Activated CD8-positive, alpha-beta T cell treated with anti-CD3 and anti-CD28 coated beads for 36 hours (primary cell): Measurements from ENCODE around the gene HS6ST1. TPM values are rescaled to one million over a fixed set of nuclear protein-coding genes. Genes with fewer than 3 reads are reported as not detected.

Source experiments
- ATAC-seq: fragments of 200-7000 bp; cut with Tn5 transposase; one replicate; pipeline ENCODE4 v1.10.0; 2021; ENCODE audit warnings: mild to moderate bottlenecking, moderate library complexity
- CTCF ChIA-PET: fragments of 350-600 bp; sonication (Branson Sonifier 250); formaldehyde crosslinking; loops from one replicate; lab custom pipeline; 2021; ENCODE audit warnings: antibody characterized with exemption; lab: Charles Lee
- POLR2A ChIA-PET: fragments of 350-600 bp; sonication (Branson Sonifier 250); formaldehyde crosslinking; loops from one replicate; lab custom pipeline; 2021; ENCODE audit warnings: antibody characterized with exemption; lab: Charles Lee
- DNase-seq: peaks from one replicate; pipeline ENCODE4 v3.0.0-alpha.2; 2020
- H3K27ac Mint-ChIP-seq: one replicate; pipeline ENCODE4 v1.8.0; 2021; ENCODE audit warnings: mild to moderate bottlenecking, mixed read lengths
- H3K27me3 Mint-ChIP-seq: one replicate; pipeline ENCODE4 v1.8.0; 2021; ENCODE audit warnings: mixed read lengths
- H3K36me3 Mint-ChIP-seq: one replicate; pipeline ENCODE4 v1.8.0; 2021; ENCODE audit warnings: low read depth, mixed read lengths
- H3K4me1 Mint-ChIP-seq: one replicate; pipeline ENCODE4 v1.8.0; 2021; ENCODE audit warnings: low read depth, mixed read lengths
- H3K4me3 Mint-ChIP-seq: one replicate; pipeline ENCODE4 v1.8.0; 2021; ENCODE audit warnings: mild to moderate bottlenecking, moderate library complexity, mixed read lengths
- H3K9me3 Mint-ChIP-seq: one replicate; pipeline ENCODE4 v1.8.0; 2021; ENCODE audit warnings: mixed read lengths
- CTCF ChIP-seq: fragments of 200-600 bp; IDR thresholded peaks from one replicate; pipeline ENCODE4 v1.8.0; 2022; ENCODE audit warnings: antibody characterized with exemption, mild to moderate bottlenecking
- intact Hi-C: fragments of 100-400 bp; cut with micrococcal nuclease; formaldehyde crosslinking; loops from one replicate; pipeline ENCODE4 v1.10.0; 2022
- total RNA-seq, 2 experiments: library from RNA; stranded (reverse); gene quantifications; one replicate each; pipeline ENCODE4 v1.2.3, GENCODE V29; 2021

Gene HS6ST1
- total RNA-seq, 2 experiments from 2014 or later = 12.5 to 13.0 TPM

GRCh38 chr2:128289439-128289838 lies 29.2 kb downstream of the HS6ST1 start:
- ATAC-seq (no peak), DNase-seq (no peak)
- no peak for TF ChIP-seq CTCF
- Mint-ChIP-seq H3K27me3 (no peaks in the 10 kb centered on the region), H3K27ac (no peak overlapping the region), H3K9me3 (no peaks in the 10 kb centered on the region), H3K4me3 (no peak overlapping the region), H3K4me1 (no peaks in the 10 kb centered on the region), H3K36me3 (no peaks in the 10 kb centered on the region)
- ChIA-PET POLR2A (no interaction called here), CTCF (no interaction called here)
- intact Hi-C loops = no loop called here

GRCh38 chr2:128288781-128289180 lies 29.9 kb downstream of the HS6ST1 start:
- no peak for DNase-seq
- CTCF ChIA-PET = no interaction called here
- H3K9me3 Mint-ChIP-seq = no peaks in the 10 kb centered on the region
- no peak overlapping the region for H3K27ac Mint-ChIP-seq
- intact Hi-C loops = no loop called here
- TF ChIP-seq CTCF = no peak
- POLR2A ChIA-PET = no interaction called here
- no peak for ATAC-seq
- no peaks in the 10 kb centered on the region for H3K4me1 Mint-ChIP-seq
- no peak overlapping the region for H3K4me3 Mint-ChIP-seq
- H3K27me3 Mint-ChIP-seq = no peaks in the 10 kb centered on the region
- no peaks in the 10 kb centered on the region for H3K36me3 Mint-ChIP-seq

GRCh38 chr2:128287780-128288735 lies 30.6 kb downstream of the HS6ST1 start:
- Mint-ChIP-seq H3K27ac (no peak overlapping the region), H3K36me3 (no peaks in the 10 kb centered on the region), H3K4me3 (no peak overlapping the region), H3K4me1 (no peaks in the 10 kb centered on the region), H3K9me3 (no peaks in the 10 kb centered on the region), H3K27me3 (no peaks in the 10 kb centered on the region)
- intact Hi-C loops = no loop called here
- DNase-seq = no peak
- no peak for TF ChIP-seq CTCF
- ATAC-seq = no peak
- POLR2A ChIA-PET = no interaction called here
- CTCF ChIA-PET = no interaction called here

- ChIA-PET CTCF (no interaction called here), POLR2A (no interaction called here)
- Mint-ChIP-seq H3K4me1 (peaks cover 2% of the 10 kb centered on the region), H3K27me3 (no peaks in the 10 kb centered on the region), H3K9me3 (no peaks in the 10 kb centered on the region), H3K36me3 (no peaks in the 10 kb centered on the region), H3K27ac (no peak overlapping the region), H3K4me3 (no peak overlapping the region)
- intact Hi-C loops = no loop called here
- ATAC-seq (no peak), DNase-seq (no peak)
- no peak for TF ChIP-seq CTCF
These were observed 31.5 kb downstream of the HS6ST1 start for GRCh38 chr2:128286905-128287779.
